Dendritic cell treated with granulocyte-macrophage colony-stimulating factor and Interleukin-4, amounts not matched to agents 40 ng/mL and 50 ng/mL, for 4 days (primary cell): Measurements from ENCODE around the gene ZNF471.
A peak's percentile ranks its signal among the peaks of the same experiment; 100 is the strongest.

Experiments
- H3K27ac Mint-ChIP-seq: one replicate; pipeline ENCODE4 v1.8.0; 2022; ENCODE audit warnings: mild to moderate bottlenecking, mixed read lengths
- H3K27me3 Mint-ChIP-seq: one replicate; pipeline ENCODE4 v1.8.0; 2022; ENCODE audit warnings: mild to moderate bottlenecking, mixed read lengths
- H3K36me3 Mint-ChIP-seq: one replicate; pipeline ENCODE4 v1.8.0; 2022; ENCODE audit warnings: low read depth, mixed read lengths
- H3K4me1 Mint-ChIP-seq: one replicate; pipeline ENCODE4 v1.8.0; 2022; ENCODE audit warnings: low read depth, mixed read lengths
- H3K4me3 Mint-ChIP-seq: one replicate; pipeline ENCODE4 v1.8.0; 2022; ENCODE audit warnings: mild to moderate bottlenecking, moderate library complexity, mixed read lengths
- H3K9me3 Mint-ChIP-seq: one replicate; pipeline ENCODE4 v1.8.0; 2022; ENCODE audit warnings: mixed read lengths
- intact Hi-C: fragments of 100-400 bp; cut with micrococcal nuclease; formaldehyde crosslinking; loops from one replicate; pipeline ENCODE4 v1.15.0; 2022

The ZNF471 gene

GRCh38 chr19:56543776-56544175, 36.1 kb downstream of the ZNF471 start:
- Mint-ChIP-seq H3K4me1 (peaks cover 13% of the 10 kb centered on the region), H3K9me3 (peaks cover 90% of the 10 kb centered on the region), H3K27ac (no peak overlapping the region), H3K27me3 (no peaks in the 10 kb centered on the region), H3K4me3 (no peak overlapping the region), H3K36me3 (peaks cover 71% of the 10 kb centered on the region)
- intact Hi-C loops: no loop called here

DNA sequence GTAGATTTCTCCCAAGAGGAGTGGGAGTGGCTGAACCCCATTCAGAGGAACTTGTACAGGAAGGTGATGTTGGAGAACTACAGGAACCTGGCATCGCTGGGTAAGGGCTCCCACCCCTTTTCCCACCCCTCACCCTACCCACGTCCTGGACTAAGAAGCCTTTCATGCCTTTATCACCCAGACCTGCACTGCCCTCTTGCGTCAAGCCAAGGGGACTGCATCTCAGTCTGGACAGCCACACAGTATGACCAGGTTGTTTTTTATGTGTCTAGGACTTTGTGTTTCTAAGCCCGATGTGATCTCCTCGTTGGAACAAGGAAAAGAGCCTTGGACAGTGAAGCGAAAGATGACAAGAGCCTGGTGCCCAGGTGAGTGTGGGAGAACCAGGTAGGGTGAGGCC, 39.9 kb downstream of the ZNF471 start:
- H3K36me3 Mint-ChIP-seq: peaks cover 64% of the 10 kb centered on the region
- H3K9me3 Mint-ChIP-seq: peaks cover 84% of the 10 kb centered on the region
- no peak overlapping the region for H3K27ac Mint-ChIP-seq
- H3K4me1 Mint-ChIP-seq: no peaks in the 10 kb centered on the region
- H3K4me3 Mint-ChIP-seq: no peak overlapping the region
- intact Hi-C loops: no loop called here
- H3K27me3 Mint-ChIP-seq: no peaks in the 10 kb centered on the region

- Mint-ChIP-seq H3K4me3 (no peak overlapping the region), H3K27me3 (no peaks in the 10 kb centered on the region), H3K27ac (no peak overlapping the region), H3K4me1 (no peaks in the 10 kb centered on the region), H3K36me3 (peaks cover 51% of the 10 kb centered on the region), H3K9me3 (peaks cover 79% of the 10 kb centered on the region)
- intact Hi-C loops: no loop called here
These were observed 46.7 kb downstream of the ZNF471 start for GRCh38 chr19:56554272-56554869.

DNA sequence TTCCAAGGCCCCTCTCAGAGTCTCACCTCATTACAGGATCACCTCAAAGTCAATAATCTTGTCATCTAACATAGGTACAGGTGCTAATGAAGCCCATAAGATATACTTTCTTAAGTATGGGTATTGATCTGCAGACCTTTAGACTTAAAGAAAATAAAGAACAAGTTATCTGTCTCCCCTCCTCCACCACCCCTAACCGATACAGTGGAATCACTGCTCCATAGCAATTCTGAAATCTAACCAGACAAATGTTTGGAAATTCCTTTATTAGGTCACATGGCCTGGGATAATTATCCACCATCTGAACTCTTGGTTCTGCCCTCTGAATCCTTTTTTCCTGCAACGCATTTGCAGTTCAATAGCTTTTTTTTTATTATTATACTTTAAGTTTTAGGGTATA, 55.1 kb downstream of the ZNF471 start:
- Mint-ChIP-seq H3K27me3 (peaks cover 1% of the 10 kb centered on the region), H3K36me3 (peaks cover 30% of the 10 kb centered on the region), H3K4me1 (peaks cover 5% of the 10 kb centered on the region), H3K27ac (no peak overlapping the region), H3K9me3 (peaks cover 92% of the 10 kb centered on the region), H3K4me3 (no peak overlapping the region)
- intact Hi-C loops: no loop called here

DNA sequence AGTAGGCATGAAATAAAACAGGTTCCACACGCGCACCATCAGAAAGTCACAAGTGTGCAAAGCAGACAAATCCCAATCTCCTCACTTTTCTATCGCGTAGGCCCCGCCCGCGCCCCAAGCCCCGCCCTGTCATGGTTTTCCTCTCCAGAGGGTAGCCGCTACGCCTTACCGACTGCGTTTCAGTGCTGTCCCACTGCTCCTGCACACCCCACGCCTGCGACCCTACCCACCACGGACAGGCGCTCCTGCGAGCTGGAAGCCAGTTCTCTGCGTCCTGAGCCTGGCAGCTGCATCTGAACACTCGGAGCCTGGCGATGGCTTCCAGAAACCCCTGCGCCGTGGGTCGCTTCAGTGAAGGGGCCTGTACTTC, 59.2 kb downstream of the ZNF471 start:
- Mint-ChIP-seq H3K4me3 (peak overlapping the region; percentile 98), H3K27ac (peak overlapping the region; percentile 98), H3K9me3 (peaks cover 88% of the 10 kb centered on the region), H3K36me3 (peaks cover 69% of the 10 kb centered on the region), H3K27me3 (peaks cover 1% of the 10 kb centered on the region), H3K4me1 (peaks cover 9% of the 10 kb centered on the region)
- intact Hi-C loops: loop anchor here (1.0 kb wide), 1 partner anchor 28 kb away; the partner anchor contains the start of gene ZNF71

DNA sequence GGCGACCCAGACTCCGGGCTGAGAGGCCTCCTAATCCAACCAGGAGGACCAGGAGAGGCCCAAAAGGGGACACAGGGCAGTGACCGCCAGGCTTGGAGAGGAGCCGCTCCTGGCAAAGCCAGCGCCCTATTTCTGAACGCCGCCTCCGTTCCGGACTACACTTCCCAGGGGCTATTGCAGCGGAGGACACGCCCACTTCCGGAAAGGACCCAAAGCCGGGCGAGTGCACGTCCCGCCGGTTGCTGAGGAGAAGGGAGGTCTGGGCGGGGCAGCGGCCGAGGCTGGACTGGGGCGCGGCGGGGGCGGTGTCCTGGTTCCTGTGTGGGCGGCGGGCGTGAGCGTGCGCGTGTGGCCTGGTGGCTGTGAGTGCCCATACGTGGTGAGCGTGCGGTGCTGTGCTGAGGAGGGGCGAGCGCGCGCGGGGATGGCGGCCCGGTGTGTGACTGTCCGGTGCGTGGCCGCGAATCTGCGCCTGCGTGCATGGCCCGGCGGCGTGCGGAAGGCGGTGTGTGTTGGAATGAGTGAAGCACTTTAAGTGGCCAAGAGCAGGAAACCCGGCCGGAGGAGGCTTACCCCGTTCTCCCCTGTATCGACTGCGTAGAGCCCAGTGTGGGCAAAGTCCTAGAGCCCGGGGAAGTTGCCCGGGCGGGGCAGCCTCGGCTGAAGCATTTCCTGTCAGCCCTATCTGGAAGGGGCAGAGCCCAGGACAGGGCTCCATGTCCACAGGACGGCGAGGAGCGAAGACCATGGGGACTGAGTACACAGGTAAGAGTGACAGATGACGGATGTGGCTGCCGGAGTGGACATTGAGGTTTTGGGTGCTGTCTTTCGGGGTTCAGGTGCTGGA, 59.8 kb downstream of the ZNF471 start, which contains the start of gene ZNF470:
Gene ZNF470, plus strand, starts transcription at position 195 of the 847 bp plus-strand sequence. CDS start 2,844 bp downstream, outside the sequence.
- peak within 1 kb of the TSS; percentile 98 for H3K27ac Mint-ChIP-seq
- intact Hi-C loops: loop anchor here (1.0 kb wide), 1 partner anchor 28 kb away; the partner anchor contains the start of gene ZNF71
- peaks cover 87% of the 10 kb centered on the region for H3K9me3 Mint-ChIP-seq
- peaks cover 75% of the 10 kb centered on the region for H3K36me3 Mint-ChIP-seq
- H3K4me1 Mint-ChIP-seq: peaks cover 9% of the 10 kb centered on the region
- H3K4me3 Mint-ChIP-seq: peak within 1 kb of the TSS; percentile 98
- peaks cover 1% of the 10 kb centered on the region for H3K27me3 Mint-ChIP-seq

DNA sequence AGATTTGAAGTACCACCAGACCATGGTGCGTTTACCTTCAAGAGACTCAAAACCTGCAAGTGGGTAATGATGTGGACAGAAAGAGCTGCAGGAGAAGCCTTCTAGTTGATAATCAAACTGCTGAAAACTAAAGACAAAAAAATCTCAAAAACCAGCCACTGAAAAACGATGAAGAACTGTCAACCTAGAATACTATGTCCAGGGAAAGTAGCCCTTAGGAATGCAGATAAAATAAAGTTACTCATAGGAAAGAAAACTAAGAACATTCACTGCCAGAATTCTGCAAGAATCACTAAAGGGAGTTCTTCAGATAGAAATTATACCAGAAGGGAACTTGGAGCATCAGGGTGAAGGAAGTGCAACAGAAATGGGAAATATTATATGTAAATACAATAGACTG, 64.9 kb downstream of the ZNF471 start:
- H3K4me3 Mint-ChIP-seq: no peak overlapping the region
- H3K9me3 Mint-ChIP-seq: peaks cover 90% of the 10 kb centered on the region
- peaks cover 6% of the 10 kb centered on the region for H3K4me1 Mint-ChIP-seq
- H3K36me3 Mint-ChIP-seq: peaks cover 87% of the 10 kb centered on the region
- intact Hi-C loops: no loop called here
- H3K27ac Mint-ChIP-seq: no peak overlapping the region
- H3K27me3 Mint-ChIP-seq: no peaks in the 10 kb centered on the region

- intact Hi-C loops: no loop called here
- peaks cover 90% of the 10 kb centered on the region for H3K9me3 Mint-ChIP-seq
- H3K4me1 Mint-ChIP-seq: no peaks in the 10 kb centered on the region
- peaks cover 74% of the 10 kb centered on the region for H3K36me3 Mint-ChIP-seq
- H3K4me3 Mint-ChIP-seq: no peak overlapping the region
- no peaks in the 10 kb centered on the region for H3K27me3 Mint-ChIP-seq
- no peak overlapping the region for H3K27ac Mint-ChIP-seq
These were observed 66.3 kb downstream of the ZNF471 start for GRCh38 chr19:56573914-56574313.

DNA sequence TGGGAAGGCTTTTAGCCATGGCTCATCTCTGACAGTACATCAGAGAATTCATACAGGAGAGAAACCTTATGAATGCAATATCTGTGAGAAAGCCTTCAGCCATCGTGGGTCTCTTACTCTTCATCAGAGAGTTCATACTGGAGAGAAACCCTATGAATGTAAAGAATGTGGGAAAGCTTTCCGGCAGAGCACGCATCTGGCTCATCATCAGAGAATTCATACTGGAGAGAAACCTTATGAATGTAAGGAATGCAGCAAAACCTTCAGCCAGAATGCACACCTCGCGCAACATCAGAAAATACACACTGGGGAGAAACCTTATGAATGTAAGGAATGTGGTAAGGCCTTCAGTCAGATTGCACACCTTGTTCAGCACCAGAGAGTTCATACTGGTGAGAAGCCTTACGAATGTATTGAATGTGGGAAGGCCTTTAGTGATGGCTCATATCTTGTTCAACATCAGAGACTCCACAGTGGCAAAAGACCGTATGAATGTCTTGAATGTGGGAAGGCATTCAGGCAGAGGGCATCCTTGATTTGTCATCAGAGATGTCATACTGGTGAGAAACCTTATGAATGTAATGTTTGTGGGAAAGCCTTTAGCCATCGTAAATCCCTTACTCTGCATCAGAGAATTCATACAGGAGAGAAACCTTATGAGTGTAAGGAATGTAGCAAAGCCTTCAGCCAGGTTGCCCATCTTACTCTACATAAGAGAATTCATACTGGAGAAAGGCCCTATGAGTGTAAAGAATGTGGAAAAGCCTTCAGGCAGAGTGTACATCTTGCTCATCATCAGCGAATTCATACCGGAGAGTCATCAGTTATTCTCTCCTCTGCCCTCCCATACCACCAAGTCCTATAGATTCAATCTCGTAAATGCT, 70.3 kb downstream of the ZNF471 start:
- H3K4me3 Mint-ChIP-seq: no peak overlapping the region
- no peak overlapping the region for H3K27ac Mint-ChIP-seq
- intact Hi-C loops: no loop called here
- H3K4me1 Mint-ChIP-seq: no peaks in the 10 kb centered on the region
- peaks cover 95% of the 10 kb centered on the region for H3K9me3 Mint-ChIP-seq
- H3K27me3 Mint-ChIP-seq: no peaks in the 10 kb centered on the region
- peaks cover 42% of the 10 kb centered on the region for H3K36me3 Mint-ChIP-seq
